Measurements from ENCODE around the gene SPANXD.
"Not testable (repeated sequence)": the region's sequence is repeated elsewhere in the genome, so short reads cannot be mapped to it uniquely, and the experiment has no call there.

The SPANXD gene, protein sequence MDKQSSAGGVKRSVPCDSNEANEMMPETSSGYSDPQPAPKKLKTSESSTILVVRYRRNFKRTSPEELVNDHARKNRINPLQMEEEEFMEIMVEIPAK

DNA sequence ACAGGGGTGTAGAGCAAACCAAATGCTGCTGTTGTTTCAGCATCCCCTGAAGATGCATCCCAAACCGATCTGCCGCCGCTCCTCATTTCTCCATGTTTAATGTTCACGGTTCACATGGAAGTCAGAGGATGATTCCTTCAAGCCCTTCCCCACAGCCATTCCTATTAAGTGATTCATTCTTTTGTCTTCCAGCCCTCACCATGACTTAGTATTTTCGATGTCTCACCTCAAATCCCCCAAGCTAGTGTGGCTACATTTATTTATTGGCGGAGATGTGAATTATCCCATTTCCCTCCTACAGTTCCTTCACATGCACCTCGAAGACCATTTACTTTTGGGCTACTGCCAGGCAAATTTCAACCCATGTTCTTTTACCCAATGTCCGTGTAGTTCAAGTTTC lies at the start of gene SPANXD:
TSS of gene SPANXD (minus strand) at position 101 of the 400 bp plus-strand sequence. CDS start 334 bp downstream, outside the sequence.
- not testable (repeated sequence) for DNase-seq

DNA sequence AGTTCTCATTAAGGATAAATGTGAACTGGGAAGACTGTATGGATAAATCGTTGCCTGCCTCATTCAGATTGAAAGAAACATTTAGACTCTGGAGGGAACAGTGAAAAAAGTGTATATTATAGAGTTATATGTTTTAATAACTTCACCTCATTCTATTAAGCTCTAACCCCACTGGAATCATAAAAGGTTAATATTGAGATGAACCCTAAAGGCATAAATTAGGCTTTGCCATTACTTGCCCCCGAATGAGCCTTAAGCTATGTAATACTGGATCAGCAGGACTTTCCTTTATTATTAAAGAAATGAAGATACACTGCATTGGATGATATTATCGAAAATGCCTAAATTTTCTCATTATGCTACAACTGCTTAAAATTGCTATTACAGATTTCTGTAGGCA lies 44.1 kb upstream of the SPANXD start:
- no peak for DNase-seq

DNA sequence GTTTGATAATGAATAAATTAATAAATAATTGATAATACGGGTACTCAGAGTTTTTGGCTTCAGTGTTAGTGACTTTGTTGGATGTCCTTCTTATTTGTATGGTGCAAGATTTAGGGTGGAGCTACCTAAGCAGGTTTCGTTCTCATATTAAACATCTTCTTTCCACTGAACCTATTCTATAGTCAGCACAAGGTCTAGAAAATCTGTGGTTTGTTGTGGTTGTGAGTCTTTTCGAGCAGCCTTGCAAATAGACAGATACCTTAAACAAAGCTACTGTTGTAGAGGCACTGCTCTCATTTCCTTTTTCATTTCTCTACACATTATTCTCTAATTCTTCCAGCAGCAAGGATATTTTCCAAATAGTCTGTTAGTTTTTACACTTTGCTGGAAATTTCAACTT lies 38.1 kb upstream of the SPANXD start:
- DNase-seq = no peak

DNA sequence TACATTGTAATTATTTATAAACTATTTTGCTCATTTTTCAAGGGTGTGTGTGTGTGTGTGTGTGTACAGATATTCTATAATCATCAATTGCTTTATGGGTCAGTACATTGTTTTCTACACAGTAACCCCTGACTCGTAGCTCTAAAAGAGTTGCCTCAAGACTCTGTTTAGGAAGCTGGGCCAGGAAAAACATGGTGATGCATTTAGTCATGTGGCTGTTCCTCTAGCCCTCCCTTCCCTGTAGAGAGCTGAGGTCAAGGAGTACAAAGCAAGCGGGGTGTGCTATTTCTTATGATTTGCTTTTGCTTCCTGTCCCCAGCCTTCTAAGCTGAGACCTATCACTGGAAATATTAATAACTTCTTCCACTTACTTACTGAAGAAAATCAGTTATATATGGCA lies 34.8 kb upstream of the SPANXD start:
- DNase-seq = no peak

DNA sequence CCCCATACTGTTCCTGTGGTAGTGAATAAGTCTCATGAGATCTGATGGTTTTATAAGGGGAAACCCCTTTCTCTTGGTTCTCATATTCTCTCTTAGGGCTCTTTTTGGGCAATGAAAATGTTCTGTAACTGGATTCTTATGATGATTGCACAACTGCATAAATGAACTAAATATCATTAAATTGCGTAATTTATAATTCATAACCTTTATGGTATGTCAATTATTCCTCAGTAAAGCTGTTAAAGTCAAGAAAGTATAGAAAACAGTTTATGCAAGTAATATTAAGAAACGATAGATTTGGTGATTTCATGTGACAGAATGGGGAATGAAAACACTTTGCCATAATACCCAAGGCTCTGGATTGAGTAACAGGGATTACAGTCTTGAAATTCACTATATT lies 33.5 kb upstream of the SPANXD start:
- DNase-seq = no peak

DNA sequence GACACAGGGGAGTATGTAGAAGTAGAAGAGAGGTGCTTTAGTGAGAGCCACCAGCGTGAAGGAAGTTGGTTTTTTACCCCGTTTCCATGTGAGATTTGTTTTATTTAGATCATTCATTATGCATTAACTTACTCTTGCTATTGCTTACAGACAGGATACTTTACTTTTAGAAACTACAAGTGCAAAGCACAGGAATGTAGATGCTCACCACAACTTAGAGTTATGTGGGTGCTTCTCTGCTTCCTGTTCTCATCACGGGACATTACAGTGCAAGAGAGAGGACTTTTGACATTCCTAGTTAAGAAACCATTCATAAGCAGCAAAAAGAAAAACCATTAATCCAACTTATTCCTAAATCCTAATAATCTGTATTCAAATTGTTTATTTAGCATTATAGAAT lies 25.6 kb upstream of the SPANXD start:
- no peak for DNase-seq

DNA sequence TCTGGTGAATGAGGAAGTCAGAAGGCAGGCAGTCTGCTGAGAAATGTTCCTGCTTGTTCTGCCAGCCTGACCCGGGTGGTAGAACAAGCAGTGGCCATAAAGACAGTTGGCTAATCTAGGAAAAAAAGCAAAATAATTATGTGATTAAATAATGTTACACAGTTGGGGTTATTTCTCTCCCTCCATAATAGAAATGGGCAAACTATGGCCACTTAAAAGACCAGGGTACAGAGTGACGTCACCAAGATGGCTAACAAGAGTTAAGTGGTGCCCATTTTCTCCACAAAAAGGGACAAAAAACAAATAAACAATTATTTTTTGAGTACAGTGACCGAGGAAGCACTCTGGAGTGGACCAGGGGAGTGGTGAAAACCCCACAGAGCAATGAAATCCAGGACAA lies 16.1 kb upstream of the SPANXD start:
- no peak for DNase-seq

DNA sequence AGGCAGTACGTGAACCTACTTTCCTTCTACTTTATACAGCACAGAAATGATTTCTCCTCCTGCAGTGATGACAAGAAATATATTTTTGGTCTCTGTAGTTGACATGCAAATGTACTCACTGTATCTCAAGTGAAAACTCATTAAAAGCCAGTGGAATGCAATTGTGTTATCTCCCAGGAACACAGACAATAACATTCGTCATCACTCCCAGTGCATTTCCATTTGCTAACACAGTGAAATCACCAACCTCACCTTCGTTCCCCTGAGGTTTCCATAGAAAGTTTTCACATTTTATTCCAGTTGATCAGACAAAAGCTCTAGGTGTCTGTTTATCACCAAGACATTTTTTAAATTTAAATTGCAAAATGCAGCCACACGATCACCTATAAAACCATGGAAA lies 2.5 kb upstream of the SPANXD start:
- no peak for DNase-seq

DNA sequence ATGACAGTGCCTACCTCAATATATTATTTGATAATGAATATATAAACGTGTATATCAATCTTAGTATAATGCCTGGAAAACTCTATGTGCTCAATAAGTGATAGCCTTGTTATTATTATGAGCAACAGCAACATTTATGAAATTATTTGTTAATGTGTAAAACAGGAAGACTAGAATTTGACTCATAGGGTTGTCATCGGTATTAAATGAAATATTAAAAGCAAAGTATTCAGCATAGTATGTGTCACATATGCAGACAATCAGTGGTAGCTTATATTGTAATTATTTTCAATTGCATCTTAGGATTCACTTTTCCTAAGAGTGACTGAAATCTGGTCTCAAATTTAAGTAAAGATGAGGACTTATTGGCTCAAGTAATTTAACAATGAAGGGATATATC lies 24.6 kb downstream of the SPANXD start:
- DNase-seq = no peak

DNA sequence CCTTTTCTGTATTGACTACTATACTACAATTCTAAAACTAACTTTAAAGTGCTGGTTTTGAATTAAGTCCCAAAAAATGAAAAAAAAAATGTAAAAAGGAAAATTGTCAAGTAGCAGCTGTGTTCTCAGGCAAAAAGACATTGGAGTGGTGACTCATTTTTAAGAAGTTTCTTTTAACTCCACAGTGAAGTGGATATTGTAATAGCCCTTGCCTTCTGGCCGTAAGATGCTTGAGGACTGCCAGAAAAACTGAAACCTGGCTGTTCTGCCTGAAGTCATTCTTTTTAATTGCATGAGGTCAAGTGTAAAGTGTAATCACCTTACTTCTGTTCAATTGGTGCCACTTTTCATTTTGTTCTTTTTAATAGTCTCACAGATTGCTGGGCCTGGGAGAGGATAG lies 28.9 kb downstream of the SPANXD start:
- no peak for DNase-seq

DNA sequence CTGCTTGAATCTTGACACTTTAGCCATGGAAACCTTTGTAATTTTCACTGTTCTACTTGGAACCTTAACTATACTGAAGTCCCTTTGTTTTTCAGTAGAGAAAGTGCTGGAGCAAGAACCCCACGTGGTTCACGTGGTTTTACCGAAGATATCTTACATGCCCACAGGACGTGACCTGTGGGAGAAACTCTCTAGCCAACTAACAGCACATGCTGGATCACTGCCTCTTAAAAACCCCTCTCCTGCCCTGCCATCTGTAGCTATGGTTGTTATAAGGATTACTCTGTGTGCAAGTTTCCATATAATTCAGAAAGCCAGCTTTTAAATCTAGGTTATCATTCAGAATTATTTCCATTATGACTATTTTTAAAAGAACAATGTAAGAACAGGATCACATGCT lies 30.2 kb downstream of the SPANXD start:
- no peak for DNase-seq

DNA sequence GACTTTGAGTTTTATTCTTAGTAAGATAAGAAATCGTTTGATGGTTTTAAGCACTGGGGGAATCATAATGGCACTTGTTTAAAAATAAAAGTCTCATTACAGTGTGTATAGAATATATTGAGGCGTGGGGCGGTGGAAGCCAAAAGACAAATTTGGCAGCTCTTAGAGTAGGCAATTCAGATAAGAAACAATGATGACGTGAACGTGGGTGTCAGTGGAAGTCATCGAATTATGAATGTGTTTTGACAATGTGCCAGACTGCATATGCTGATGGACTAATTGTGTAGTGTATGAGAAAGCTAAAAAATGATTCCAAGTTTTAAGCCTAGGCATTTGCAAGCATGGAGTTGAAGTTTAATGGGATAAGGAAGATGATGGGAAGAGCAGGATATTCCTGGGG lies 35.8 kb downstream of the SPANXD start:
- DNase-seq = no peak

DNA sequence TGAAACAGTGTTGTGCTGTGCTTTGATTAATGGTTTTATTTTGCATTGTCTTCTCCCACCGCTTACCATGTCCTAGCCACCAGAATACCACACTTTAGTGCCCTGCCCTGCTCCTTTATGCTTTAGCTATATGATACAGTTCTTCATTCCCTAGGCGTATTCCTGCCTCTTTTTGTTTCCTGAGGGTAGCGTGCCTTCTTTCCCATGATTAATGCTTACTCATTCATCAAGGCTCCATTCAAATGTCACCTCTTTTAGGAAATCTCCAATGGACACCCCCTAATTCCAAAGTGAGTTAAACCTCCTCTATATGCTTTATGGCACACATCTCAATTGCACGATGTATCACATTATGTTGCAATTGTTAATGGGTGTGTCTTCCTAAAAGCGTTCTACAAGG lies 46.3 kb downstream of the SPANXD start:
- DNase-seq = no peak
